ENCODE results near the gene VPS18.

Gene VPS18

GRCh38 chr15:40867199-40867598 lies 27.1 kb upstream of the VPS18 start:
- in situ Hi-C loops (cut with MboI; ENCODE audit: low sequenced_read_pairs): no loop called here

GRCh38 chr15:40869686-40870085 lies 24.6 kb upstream of the VPS18 start:
- in situ Hi-C loops (cut with MboI; ENCODE audit: low sequenced_read_pairs): no loop called here

DNA sequence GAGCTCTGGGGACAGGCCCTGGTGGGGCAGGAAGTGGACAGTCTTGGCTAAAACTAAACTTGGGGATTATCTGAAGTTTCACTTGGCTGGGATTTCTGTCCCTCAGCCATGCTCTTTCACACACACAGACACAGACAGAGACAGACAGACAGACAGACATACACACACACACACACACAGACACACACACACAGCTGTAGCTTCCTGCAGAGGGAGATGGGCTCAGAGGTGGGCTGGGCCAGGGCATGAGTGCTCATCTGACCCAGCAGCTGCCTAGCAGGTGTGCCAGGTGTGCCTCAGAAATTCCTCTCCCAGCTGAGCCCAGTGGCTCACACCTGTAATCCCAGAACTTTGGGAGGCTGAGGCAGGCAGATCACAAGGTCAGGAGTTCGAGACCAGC lies 23.5 kb upstream of the VPS18 start:
- in situ Hi-C loops (cut with MboI; ENCODE audit: low sequenced_read_pairs): no loop called here

- in situ Hi-C loops (cut with MboI; ENCODE audit: low sequenced_read_pairs): no loop called here
Observed at GRCh38 chr15:40871749-40872617, 22.3 kb upstream of the VPS18 start.

DNA sequence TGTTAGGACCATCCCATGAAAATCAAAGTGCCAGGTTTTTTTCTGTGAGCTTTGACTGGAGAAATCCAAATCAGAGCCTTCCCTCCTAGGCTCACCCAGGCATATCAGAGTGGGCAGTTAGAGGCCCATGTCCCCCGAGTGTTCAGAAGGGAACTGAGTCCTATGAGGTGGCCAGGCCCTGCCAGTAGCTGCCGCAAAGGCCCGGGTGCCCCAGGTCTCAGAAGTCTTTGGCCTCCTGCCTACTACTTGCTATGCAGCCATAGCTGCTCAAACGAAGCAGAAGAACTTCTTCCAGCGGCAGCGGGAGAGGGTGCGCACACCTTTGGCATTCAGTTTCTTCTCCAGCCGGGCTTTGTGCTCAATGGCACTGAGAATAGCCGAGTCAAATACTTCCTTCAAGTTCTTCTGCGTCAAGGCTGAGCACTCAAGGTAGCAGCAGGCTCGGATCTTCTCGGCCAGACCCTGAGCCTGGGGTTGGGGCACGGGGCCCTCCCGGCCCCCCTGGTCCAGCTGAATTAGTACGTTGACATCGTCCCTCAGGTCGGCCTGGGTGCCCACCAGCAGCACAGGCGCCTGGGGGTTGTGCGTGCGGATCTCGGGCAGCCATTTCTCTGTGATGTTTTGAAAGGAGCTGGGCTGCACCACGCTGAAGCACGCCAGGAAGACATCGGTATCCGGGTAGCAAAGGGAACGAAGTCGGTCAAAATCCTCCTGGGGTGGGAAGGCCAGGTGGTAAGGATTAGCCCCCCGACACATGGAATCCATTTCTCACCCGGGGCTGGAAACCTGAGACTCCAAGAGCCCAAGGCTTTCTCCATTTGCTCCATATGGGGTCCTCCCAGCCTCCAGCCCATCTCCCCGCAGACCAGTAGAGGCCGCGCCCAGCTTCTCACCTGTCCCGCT lies 21.2 kb upstream of the VPS18 start:
- in situ Hi-C loops (cut with MboI; ENCODE audit: low sequenced_read_pairs): no loop called here

DNA sequence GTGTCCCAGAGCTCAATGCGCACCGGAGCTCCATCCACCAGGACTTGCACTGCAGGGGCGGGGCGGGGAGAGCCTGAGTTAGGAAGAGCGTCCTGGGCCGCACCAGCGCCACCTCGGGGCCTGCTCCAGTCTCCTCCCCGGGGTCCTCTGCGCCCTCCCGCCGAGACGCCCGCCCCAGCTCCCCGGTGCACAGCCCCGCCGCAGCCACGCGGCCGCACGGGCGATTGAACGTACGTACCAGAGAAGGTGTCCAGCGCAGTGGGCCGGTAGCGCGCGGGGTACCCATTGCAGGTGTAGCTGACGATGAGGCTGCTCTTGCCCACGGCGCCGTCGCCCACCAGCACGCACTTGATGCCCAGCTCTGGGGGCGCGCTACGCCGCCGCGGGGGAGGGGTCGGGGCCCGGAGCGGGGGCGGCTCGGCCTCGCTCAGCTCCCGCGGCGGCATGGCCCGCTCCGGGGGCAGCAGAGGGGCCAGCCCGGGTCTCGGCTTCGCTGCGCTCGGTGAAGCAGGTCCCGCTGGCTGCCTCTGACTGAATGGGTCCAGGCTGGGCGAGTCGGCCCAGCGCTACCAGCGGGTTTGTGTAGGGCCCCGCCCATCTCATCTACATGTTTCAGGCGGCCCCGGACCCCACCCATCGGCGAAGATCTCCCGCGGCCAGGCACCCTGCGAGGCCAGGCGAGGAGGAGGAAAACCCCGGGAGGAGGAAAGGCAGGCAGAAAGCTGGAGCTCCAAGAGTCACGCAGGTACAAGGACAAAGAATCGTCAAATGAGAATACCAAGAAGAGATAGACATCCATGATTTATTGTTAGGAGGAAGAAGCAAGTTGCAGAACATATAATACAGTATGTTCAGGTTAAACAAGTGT lies 20.3 kb upstream of the VPS18 start, which contains the start of gene RHOV:
Gene RHOV, minus strand, starts transcription at position 541 of the 868 bp plus-strand sequence. Its CDS starts 95 bp downstream, at position 446.
- in situ Hi-C loops (cut with MboI; ENCODE audit: low sequenced_read_pairs): no loop called here

GRCh38 chr15:40875991-40876730 lies 18.1 kb upstream of the VPS18 start:
- in situ Hi-C loops (cut with MboI; ENCODE audit: low sequenced_read_pairs): no loop called here

DNA sequence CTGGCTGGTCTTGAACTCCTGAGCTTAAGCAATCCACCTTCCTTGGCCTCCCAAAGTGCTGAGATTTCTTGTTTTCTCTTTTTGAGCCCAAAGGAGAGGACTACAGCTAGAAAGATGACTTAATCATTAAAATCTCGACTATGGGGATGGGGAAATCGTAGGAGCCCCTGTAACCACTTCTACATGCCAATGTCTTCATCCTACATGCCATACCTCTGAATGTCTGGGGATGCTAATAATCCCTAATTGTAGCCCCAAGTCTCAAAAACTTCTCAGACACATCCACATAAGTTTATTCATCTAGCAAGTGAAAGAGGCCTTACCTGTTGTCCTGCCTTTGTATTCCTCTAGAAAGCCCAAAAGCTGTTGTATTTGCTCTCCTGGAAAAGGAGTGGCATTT lies 16.6 kb upstream of the VPS18 start:
- in situ Hi-C loops (cut with MboI; ENCODE audit: low sequenced_read_pairs): no loop called here

DNA sequence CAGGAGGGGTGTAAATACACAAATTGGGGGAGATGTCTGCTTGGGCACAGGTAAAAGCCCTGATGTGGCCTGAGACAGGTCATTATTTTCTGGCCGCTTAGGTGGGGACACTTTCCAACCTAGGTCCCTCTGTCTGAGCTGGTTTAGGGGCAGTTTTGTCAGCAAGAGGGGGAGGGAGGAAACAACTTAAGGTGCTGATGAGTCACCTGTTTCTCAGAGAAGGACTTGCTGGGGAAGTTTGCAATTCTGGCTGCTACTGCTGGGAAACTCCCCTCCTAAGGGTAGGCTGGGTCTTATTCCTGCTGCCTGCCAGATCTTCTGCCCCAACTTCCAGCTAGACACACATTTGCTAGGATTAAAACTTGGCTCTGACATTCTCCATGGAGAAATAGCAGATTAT lies 15.5 kb upstream of the VPS18 start:
- in situ Hi-C loops (cut with MboI; ENCODE audit: low sequenced_read_pairs): no loop called here

DNA sequence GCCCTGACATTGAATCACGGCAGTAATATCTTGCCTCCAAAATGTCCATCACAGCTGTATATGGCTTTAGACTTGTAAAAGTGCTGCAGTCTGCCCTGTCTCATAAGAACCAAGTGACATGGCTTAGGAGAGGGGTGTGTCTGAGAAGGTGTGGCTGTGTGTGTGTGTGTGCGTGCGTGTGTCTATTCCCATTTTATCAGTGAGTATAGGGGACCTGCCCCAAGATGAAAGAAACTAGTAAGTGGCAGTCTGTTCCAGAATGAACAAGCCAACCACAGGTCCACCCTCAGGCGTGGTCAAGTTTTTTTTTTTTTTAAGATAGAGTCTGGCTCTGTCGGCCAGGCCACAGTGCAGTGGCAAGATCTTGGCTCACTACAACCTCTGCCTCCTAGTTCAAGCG lies 14.6 kb upstream of the VPS18 start:
- in situ Hi-C loops (cut with MboI; ENCODE audit: low sequenced_read_pairs): no loop called here

GRCh38 chr15:40881351-40881750 lies 12.9 kb upstream of the VPS18 start:
- in situ Hi-C loops (cut with MboI; ENCODE audit: low sequenced_read_pairs): no loop called here

DNA sequence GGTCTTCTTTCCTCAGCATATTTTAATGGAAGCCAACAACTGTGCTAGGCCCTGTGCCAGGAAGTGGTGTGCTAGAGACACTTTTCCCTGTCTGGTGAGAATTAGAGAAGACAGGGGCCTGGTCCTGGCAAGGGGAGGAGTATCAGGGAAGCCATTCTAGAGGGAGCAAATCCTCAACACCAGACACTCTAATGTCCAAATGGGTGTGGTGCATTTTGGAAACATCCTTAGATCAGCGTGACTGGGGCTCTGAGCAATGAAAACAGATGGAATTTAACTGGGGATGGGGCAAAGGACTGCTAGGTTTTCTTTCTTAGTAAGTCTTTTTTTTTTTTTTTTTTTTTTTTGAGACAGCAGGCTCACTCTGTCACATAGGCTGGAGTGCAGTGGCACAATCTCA lies 7.7 kb upstream of the VPS18 start:
- in situ Hi-C loops (cut with MboI; ENCODE audit: low sequenced_read_pairs): no loop called here

DNA sequence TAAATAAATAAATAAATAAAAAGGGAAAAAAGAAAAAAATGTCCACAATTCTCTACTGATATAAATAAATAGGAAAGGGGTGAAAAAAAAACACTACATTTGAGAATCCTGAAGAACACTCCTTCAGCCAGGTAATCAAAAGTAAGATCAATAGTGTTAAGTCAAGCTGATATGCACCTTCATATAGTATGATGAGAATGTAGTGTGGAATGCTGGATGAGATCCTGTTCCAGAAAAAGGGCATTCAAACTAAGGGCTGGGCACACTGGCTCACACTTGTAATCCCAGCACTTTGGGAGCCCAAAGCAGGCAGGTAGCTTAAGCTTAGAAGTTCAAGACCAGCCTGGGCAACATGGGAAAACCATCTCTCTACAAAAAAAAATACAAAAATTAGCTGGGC lies 5.1 kb upstream of the VPS18 start:
- in situ Hi-C loops (cut with MboI; ENCODE audit: low sequenced_read_pairs): no loop called here

GRCh38 chr15:40891138-40891537 lies 3.1 kb upstream of the VPS18 start:
- in situ Hi-C loops (cut with MboI; ENCODE audit: low sequenced_read_pairs): no loop called here

DNA sequence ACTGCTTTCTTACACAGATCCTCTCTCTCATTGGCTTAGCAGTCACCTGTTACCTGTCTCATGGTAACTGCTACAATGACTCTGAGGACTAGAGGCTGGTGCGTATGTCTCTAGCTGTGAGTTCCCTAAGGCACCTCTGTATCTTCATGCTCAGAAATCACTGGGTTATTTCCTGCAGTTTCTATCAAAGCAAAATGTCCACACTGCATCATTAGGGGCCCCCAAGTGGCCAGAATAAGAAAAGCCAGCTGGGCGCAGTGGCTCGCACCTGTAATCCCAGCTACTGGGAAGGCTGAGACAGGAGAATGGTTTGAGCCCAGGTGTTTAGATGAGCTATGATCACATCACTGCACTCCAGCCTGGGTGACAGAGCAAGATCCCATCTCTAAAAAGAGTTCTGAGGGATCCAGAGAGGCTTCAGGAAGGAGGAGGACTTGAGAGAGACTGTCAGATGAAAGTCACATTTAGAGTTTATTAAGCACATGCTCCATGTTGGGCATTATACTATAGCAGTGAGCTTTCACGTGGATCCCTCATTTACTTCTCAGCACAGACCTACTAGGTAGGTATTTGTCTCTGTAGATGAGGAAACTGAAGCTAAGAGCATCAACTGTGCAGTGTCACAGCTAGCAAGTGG lies 2.3 kb upstream of the VPS18 start:
- in situ Hi-C loops (cut with MboI; ENCODE audit: low sequenced_read_pairs): no loop called here

- in situ Hi-C loops (cut with MboI; ENCODE audit: low sequenced_read_pairs): no loop called here
Observed at GRCh38 chr15:40892447-40893012, 1.7 kb upstream of the VPS18 start.

- in situ Hi-C loops (cut with MboI; ENCODE audit: low sequenced_read_pairs): no loop called here
Observed at GRCh38 chr15:40893019-40893670, 1.1 kb upstream of the VPS18 start.

DNA sequence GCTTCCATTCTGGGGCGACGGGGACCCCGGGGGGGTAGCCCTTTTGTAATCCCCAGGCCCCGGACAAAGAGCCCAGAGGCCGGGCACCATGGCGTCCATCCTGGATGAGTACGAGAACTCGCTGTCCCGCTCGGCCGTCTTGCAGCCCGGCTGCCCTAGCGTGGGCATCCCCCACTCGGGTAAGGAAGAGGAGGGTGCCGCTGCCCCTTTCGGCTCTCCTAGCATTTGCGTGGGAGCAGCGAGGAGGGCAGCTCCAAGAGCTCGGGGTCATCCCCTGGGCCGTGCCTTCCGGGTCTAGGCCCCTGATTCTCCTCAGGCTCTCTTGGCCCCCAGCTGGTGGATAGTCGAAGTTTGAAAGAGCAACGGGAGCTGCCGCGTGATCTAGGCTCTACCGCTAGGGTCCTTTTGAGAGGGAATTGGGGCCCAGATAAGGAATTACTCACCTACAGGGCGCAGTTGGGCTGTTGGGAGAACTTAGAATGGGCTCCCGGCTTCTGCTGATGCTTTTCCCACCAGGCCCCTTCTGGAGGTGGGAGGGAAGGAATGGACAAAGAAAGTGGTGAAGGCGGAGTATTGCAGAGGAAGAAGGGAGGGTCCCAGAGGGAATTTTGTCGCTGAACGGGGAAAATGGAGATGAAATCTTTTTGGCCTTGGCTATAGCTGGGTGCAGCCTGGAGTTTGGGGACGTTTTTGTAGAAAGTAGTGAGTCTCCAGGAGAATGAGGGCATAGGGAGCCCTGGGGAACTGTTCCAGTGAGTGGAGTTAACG lies 615 bp downstream of the VPS18 start:
- in situ Hi-C loops (cut with MboI; ENCODE audit: low sequenced_read_pairs): no loop called here
